ENCODE results near the gene SOX21. TPM values are rescaled to one million over a fixed set of nuclear protein-coding genes. Genes with fewer than 3 reads are reported as not detected.
"Not testable (repeated sequence)": the region's sequence is repeated elsewhere in the genome, so short reads cannot be mapped to it uniquely, and the experiment has no call there.

The SOX21 gene
- total RNA-seq: 0.09 TPM

DNA sequence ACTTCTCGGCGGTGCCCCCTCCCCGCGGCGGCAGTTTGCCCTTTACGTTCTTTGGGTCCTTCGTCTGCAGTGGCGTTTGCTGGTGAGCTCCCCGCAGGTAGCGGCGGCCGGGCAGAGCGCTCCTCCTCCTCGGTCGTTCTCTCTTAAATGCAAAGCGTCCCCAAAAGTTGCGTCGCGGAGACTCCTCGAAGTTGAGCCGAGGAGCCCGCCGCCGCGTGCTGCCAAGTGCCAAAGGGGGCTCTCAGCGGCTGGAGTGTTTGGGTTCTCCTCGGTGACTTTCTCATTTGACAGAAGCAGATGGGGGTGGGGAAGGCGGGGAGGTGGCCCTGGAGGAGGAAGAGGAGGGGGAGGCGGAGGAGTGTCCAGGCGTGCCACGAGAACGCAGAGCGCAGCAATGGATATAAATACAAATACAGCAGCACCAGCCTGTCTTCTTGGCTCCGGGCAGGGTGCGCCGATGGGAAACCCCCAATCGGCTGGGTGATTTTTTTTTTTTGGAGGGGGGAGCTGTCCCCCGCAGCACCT, at the start of gene SOX21:
SOX21 (minus strand) TSS at position 259 of the 525 bp plus-strand sequence. CDS start 496 bp downstream, outside the sequence.
- DNase-seq (ENCODE audit: low spot score): no peak

DNA sequence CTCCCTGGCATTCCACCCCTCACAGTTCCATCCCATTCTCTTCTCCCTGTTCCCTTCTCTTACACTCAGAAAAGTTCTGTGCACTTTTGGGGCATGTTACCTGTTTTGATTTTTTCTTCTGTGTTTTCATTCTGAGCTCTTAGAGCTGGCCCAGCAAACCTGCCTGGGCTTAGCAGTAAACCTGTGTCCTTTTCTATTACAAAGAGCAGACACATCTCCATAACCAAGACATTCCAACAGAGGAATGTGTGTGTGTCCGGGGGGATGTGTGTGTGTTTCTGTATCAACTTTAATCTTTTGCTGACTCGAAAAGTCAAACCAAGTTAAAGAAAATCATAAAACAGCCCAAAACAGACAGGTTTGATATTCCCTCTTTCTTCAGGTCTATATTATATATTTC, 49.1 kb upstream of the SOX21 start:
- no peak for DNase-seq (ENCODE audit: low spot score)

DNA sequence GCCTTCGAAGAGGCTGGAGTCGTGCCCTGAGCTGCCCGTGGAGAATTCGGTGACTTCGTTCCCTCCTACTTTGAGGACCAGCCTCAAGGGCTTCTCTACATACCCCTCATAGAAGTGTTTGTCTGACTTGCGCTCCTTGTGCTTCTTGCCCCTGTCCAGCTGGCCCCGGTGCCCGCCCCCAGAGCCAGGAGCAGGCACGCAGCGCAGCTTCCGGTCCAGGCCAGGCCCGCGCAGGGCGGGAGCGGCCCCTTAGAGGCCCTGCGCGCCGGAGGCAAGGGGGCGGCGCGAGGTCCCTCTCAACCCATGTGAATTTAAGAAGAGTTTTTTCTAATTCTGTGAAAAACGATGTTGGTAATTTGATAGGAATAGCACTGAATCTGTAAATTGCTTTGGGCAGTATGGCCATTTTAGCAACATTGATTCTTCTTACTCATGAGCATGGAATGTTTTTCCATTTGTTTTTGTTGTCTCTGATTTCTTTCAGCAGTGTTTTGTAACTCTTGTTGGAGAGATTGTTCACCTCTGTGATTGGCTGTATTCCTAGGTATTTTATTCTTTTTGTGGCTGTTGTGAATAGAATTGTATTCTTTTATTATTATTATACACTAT, 46.9 kb upstream of the SOX21 start:
- DNase-seq (ENCODE audit: low spot score): no peak

DNA sequence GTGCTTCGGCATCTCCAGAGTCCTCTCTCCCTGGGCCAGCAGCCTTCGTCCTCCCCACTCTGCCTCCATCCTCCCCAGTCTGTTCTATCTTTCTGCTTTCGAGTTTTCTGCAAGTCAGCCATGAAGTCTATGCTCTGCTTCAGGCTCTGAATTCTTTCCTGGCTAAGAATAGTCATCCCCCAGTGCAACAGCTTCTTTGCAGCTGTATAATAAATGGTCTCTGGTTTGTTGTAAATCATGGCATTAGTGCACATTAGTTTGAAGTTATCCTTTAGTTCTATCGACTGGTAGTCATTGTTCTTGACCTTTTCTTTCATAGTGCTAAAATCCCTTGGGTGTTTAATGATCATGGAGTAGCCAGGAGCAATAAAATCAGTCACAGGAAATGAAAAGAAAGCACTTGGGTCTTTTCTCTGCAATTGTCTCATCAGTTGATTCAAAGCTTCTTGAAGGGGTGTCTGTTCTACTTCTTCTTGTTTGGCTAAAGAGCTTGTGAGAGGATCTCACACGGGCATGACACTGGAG, 46.2 kb upstream of the SOX21 start:
- DNase-seq (ENCODE audit: low spot score): no peak

DNA sequence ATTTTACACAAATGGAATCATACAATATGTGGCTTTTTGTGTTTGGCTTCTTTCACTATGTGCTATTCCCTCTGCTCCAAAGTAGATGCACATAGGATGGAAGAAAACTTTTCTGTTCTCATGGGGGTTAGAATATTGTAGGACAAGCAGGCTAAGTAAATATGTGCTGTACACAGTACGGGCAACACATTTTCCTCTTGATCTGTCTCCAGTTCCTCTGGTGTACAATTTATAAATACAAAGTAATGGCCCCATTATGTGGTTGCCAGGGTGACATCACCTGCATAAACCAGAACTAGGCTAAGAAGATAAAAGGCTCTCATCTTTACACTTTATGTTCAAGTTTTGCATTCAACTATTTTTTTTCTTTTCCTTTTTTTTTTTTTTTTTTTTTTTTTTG, 41.0 kb upstream of the SOX21 start:
- no peak for DNase-seq (ENCODE audit: low spot score)

DNA sequence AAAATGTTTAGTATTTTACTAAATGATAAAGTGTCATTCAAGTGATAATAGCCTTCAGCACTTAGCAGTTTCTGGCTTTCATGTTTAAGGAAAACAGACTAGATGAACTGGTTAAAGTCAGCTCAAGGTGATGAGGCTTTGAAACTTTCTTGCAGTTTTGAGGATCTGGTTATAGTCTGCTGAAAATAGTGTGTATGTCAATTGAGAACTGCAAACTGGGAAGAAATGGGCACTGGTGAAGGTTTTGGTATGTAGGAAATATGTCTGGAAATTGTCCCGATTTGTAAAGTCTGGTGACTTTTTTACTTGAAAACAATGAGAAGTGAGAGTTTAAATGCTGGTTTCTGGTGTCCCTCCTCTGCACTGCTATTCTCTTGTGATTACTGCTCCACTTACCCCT, 36.8 kb upstream of the SOX21 start:
- no peak for DNase-seq (ENCODE audit: low spot score)

DNA sequence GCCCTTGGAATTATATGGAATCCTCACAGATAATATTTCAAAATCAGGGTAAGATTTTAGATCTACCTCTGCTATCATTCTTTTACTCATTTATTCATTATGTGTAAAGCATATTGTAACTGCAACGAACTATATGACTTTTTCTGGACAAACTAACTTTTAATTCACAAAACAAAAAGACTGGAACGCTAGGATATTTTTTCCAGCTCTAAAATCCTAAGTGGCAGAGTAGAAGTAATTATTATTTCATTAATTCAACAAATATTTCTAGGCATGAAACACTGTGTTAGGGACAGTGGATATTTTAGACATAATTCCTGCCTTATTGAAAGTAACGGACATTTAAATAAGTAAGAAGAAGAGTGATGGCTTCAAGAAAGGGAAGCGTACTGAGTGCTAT, 26.9 kb upstream of the SOX21 start:
- DNase-seq (ENCODE audit: low spot score): no peak

DNA sequence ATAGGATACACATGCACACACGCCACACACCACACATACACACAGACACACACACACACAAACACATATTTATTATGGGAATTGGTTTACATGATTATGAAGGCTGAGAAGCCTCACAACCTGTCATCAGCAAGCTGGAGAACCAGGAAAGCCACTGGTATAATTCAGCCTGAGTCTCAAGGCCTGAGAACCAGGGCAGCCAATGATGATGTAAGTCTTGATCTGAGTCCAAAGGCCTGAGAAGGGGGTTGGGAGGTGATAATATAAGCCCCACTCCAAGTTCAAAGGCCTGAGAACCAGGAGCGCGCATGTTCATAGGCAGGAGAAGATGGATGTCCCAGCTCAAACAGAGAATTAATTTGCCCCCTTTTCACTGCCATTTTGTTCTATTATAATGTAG, 18.7 kb upstream of the SOX21 start:
- no peak for DNase-seq (ENCODE audit: low spot score)

DNA sequence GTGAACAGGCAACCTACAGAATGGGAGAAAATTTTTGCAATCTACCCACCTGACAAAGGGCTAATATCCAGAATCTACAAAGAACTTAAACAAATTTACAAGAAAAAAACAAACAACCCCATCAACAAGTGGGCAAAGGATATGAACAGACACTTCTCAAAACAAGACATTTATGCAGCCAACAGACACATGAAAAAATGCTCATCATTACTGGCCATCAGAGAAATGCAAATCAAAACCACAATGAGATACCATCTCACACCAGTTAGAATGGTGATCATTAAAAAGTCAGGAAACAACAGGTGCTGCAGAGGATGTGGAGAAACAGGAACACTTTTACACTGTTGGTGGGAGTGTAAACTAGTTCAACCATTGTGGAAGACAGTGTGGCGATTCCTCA, 17.6 kb upstream of the SOX21 start:
- DNase-seq (ENCODE audit: low spot score): not testable (repeated sequence)

DNA sequence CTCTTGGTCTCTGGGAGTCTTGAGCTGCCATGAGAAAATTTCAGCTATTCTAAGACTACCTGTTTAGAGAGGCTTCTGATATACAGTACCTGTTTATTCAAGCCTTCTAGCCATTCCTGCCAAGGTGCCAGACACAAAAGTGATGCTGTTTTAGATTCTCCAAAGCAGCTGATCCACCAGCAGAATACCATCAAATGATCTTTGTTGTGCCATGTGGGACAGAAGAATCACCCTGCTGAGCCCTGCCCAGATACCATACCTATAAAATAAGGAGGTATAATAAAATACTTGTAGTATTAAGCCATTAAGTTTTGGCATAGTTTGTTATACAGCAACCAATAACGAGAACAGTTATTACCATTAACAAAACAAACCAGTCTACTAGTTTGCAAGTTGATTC, 14.1 kb upstream of the SOX21 start:
- DNase-seq (ENCODE audit: low spot score): no peak

DNA sequence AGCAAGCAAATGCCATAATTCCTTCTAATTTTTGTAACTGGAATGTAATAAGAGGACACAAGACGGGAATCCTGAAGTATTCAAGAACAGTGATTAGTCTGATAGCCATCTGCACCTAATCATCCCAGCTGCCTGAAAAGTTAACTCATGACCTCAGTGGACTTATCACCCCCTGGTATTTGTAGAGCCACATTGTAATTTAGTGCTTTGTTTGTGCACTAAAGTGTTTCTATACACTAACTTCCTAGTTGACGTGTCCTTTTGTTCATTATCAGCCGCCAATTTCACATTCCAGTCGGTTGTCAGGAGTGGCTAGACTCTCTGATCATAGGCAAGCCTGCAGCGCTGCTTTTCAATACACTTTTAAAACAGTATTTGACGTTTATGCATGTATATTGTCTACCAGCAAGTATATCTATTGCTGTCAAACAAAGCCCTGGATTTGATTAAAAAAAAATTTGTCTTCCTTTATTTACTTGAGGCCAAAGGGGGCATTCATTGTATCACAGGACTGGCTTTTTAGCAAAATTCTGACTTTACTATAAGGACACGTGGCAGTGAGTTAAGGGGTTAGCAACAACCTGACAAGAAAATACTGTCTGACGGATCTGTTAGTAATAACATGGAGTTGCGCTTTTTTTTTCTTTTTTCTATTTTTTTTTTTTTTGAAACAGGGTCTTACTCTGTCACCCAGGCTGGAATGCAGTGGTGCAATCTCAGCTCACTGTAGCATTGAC, 10.4 kb upstream of the SOX21 start:
- no peak for DNase-seq (ENCODE audit: low spot score)

DNA sequence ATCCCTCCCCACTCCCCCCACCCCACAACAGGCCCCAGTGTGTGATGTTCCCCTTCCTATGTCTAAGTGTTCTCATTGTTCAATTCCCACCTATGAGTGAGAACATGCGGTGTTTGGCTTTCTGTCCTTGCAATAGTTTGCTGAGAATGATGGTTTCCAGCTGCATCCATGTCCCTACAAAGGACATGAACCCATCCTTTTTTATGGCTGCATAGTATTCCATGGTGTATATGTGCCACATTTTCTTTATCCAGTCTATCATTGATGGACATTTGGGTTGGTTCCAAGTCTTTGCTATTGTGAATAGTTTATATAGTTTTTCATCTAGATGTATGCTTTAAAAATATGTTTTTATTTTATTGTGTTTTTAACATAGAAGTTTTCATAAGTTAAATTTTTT, 6.4 kb upstream of the SOX21 start:
- DNase-seq (ENCODE audit: low spot score): not testable (repeated sequence)

DNA sequence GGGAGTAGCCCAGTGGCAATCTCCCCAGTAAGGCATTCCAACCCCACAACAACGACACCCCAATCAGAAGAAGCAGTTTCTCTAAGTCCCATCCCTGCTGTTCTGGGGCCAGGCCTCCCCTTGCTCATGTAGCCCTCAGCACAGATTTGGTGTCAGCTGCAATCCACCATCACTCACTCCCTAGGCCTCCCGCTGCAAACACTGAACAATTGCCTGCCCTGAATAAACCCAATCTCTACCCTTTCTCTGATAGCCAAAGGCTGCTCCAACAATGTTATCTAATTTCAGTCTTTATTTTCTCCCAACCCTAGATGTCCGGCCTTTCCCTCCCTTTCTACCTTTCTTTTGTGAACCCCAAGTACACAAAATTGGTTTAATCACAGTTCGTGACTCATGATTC, 5.6 kb upstream of the SOX21 start:
- no peak for DNase-seq (ENCODE audit: low spot score)

DNA sequence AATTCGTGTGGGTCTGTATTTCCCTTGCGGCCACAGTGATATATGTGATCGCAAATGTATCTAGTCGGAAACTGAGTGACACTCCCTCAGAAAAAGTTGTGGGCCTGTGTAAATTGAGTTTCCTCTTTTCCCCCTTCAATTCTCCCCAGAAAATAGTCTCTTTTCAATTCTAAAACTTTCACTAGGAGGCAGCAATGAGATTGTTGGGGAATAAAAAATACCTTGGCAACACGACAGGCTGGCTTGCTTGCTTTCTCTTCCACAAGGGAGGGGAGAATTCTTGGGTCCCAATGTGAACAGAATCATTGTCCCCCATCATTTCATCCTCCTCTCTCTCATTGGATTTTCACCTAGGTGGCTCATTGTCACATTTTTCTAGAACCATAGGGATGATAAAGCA, 3.7 kb upstream of the SOX21 start:
- DNase-seq (ENCODE audit: low spot score): no peak

DNA sequence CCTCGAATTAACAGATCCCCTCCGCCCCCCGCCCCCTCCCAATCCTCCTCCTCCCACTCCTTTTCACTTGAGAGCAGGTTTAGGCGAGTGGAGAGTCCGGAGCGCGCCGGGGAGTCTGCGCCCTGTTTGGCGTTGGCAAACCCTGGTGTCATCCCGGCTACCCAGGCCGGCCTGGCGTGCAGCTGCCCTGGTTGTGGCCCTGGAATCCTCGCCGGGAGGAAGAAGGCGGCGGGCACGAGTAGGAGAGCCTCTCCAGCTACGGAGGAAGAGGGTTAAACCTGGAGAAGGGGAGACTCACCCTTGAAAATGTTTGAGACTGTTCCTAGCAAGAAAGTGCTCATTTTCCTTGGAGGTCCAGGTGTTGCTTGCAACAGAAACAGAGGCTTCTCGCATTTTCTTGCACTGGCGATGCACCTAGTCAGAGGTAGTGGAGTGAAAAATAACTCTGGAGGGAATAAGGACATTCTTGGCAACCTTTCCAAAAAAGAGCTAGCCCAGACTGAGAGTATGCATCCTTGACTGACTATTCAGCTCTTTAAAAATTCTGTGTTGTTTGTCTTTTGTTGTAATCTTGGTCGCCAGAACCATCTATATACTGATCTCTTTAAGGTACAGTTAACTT, 1.3 kb upstream of the SOX21 start:
- DNase-seq (ENCODE audit: low spot score): no peak

DNA sequence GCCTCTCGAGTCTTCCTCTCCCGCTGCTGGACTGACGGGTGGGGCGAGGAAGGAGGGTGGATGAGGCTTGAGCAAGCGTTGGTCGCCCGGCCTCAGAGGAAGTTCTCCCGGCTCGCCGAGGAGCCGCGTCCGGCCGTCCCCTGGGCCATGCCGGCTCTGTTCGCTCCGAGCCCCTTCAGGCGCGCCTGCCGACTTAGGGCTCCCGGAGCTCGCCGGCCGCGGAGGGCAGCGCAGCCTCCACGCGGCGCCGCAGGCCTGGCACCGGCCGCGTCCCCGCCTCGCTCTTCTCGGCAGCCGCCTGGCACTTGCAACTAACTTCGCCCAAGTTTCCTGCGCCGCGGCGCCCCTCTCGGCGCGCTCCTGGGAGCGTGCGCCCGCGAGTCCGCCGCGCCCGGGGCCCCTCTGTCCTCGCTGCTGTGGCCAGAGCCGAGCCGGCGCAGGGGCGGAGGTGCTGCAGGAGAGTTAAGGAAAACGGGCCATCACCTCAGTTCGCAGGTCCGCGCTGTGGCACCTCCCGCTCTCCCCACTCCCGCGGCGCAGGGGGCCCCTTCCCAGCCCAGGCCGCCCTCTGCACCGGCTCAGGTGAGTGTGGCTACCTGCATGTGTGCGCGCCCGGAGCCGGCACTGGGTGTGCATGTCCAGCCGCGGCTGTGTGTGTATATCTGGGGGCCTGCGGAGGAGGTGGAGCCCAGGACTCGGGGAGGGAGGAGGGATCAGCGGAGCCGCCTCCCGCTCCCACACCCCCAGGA, 641 bp upstream of the SOX21 start:
- no peak for DNase-seq (ENCODE audit: low spot score)

DNA sequence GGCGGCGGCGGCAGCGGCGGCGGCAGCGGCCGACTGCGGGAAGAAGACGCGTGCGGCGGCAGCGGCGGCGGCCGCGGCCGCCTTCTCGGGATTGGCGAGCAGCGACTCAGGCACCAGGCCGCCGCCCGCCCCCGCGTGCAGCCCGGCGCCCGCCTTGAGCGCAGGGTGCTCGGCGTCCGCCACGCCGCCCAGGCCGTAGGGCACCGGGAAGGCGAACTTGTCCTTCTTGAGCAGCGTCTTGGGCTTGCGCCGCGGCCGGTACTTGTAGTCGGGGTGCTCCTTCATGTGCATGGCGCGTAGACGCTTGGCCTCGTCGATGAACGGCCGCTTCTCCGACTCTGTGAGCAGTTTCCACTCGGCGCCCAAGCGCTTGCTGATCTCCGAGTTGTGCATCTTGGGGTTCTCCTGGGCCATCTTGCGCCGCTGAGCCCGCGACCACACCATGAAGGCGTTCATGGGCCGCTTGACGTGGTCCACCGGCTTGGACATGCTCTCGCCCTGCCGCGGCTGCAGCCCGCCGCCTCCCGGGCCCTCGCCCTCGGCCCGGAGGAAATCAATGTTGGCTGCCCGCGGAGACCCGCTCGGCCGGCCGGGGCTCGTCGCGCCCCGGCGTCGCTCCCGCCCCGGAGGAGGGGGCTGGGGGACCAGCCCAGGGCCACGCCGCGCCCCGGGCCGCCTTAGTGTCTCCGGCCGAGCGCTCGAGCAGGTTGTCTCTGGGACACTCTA, 621 bp downstream of the SOX21 start:
- DNase-seq (ENCODE audit: low spot score): no peak

DNA sequence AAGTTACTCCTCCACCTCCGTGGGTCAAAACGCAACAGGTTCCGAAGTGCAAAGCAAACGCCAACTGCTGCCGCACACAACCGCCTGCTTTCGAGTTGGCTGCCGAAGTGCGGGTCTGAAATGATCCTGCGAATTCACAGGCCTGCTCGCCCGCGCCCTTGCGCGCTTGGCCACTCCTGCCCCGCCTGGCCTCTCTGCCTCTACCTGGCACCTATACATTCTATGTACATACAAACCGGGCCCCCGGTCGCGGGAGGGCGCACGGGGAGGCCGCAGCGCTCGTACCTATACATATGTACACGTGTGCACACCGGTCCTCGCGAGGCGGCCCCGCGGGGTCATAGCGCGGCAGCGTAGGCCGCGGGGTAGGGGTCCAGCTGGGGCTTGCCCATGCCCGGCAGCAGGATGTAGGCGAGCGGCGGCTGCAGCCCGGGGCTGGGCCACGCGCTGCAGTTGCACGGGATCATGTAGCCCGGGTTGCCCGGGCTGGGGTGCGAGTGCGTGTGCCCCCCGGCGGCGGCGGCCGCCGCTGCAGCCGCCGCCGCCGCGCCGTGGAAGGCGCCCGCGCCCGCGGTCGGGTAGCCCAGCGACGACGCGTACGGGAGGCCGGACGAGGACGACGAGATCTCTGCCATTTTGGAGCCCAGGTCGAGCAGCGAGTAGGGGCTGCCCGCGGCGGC, 1.3 kb downstream of the SOX21 start:
- no peak for DNase-seq (ENCODE audit: low spot score)

DNA sequence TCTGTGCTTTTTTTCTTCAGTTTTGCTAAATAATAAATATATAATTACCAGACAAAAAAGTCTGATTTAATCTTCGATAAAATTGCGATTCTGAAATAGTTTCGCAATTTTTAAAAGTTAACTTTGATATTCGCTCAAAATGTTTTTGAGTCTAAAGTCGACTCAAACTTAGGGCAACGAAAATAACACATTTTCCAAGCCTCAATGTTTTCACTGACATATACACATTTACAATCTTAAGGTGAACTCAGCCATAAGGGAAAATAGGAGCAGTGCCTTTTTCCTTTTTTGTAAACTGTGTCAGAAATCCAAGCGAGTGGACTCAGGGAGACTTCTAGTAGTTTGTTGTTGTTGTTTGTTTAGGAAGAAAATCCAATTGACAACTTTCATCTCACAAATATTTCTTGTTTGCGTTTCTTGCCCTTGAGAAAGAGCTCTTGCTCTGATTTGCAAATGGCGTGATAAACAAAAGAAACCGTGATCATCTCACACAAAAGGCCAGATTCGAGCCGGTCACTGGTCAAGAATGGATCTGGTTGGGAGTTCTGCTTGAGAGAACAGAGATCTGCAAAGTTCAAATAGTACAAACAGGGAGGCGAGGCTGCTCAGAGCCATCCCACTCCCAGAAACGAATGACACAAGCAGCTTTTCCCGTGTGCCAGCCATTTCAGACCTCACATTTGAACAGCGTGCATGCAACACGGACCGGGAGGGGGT, 2.1 kb downstream of the SOX21 start:
- DNase-seq (ENCODE audit: low spot score): no peak

Measured in mucosa of gallbladder (tissue), 1 donor.